Endothelial cell of umbilical vein (primary cell): ENCODE measurements around the gene PROC.

Experiments
- JUN ChIP-seq: IDR thresholded peaks from 2 replicates; pipeline ENCODE4 v1.6.1; 2011; ENCODE audit warnings: borderline replicate concordance, low read depth; ENCODE audit not compliant: insufficient read length, insufficient read depth
- MYC ChIP-seq: IDR thresholded peaks from one replicate; pipeline ENCODE4 v1.6.1; 2011; ENCODE audit warnings: mild to moderate bottlenecking, low read depth, low read length
- POLR2A ChIP-seq: IDR thresholded peaks from 2 replicates; pipeline ENCODE4 v1.6.1; 2012; ENCODE audit warnings: low read depth, mild to moderate bottlenecking, control low read depth, low read length
- TF ChIP-seq, protein P1 (sequence below), 2 donors: IDR thresholded peaks; 1 replicate in 1 of 2; 2 replicates in 1 of 2; pipeline ENCODE4 v1.5.1; 2011; ENCODE audit warnings: low read length in 2 of 2, mild to moderate bottlenecking in 2 of 2, moderate library complexity in 2 of 2, control low read depth in 1 of 2, inconsistent platforms in 1 of 2, low read depth in 1 of 2; ENCODE audit not compliant: insufficient read depth in 1 of 2; ENCODE audit errors: extremely low read depth in 1 of 2

GRCh38 chr2:127401757-127402695, 16.2 kb upstream of the PROC start:
- TF ChIP-seq POLR2A (no peak), MYC (no peak), JUN (no peak)
- TF ChIP-seq, protein P1, sequence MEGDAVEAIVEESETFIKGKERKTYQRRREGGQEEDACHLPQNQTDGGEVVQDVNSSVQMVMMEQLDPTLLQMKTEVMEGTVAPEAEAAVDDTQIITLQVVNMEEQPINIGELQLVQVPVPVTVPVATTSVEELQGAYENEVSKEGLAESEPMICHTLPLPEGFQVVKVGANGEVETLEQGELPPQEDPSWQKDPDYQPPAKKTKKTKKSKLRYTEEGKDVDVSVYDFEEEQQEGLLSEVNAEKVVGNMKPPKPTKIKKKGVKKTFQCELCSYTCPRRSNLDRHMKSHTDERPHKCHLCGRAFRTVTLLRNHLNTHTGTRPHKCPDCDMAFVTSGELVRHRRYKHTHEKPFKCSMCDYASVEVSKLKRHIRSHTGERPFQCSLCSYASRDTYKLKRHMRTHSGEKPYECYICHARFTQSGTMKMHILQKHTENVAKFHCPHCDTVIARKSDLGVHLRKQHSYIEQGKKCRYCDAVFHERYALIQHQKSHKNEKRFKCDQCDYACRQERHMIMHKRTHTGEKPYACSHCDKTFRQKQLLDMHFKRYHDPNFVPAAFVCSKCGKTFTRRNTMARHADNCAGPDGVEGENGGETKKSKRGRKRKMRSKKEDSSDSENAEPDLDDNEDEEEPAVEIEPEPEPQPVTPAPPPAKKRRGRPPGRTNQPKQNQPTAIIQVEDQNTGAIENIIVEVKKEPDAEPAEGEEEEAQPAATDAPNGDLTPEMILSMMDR (IDR thresholded peaks at IDR 0.05; ENCODE audit: extremely low read depth in 1 of 2, insufficient read depth in 1 of 2, low read depth in 1 of 2, low read length in 2 of 2), result no peak
